PC-9 (cell line): Measurements from ENCODE around the gene CD2AP. TPM values are rescaled to one million over a fixed set of nuclear protein-coding genes. Genes with fewer than 3 reads are reported as not detected.

Experiments used
- BruUV-seq: library from RNA; stranded (reverse); fragments of 400-500 nt; replicated peaks from 2 replicates; lab custom pipeline; 2021; lab: Mats Ljungman, UMichigan
- CTCF ChIA-PET: fragments of 300-600 bp; sonication (Branson Sonifier 250); formaldehyde crosslinking; loops from one replicate; lab custom pipeline; 2022; ENCODE audit warnings: antibody characterized with exemption; lab: Charles Lee
- POLR2A ChIA-PET: fragments of 300-600 bp; sonication (Branson Sonifier 250); formaldehyde crosslinking; loops from one replicate; lab custom pipeline; 2022; ENCODE audit warnings: antibody characterized with exemption; ENCODE audit not compliant: unreplicated experiment; lab: Charles Lee
- DNase-seq, 2 experiments: peaks; one replicate each; pipeline versions ENCODE4 v3.0.0 to v3.0.0-alpha.2; 2015 to 2022; ENCODE audit warnings: mixed read lengths in 1 of 2
- H2AFZ ChIP-seq: fragments of 200-600 bp; sonication (generic); 2 replicates; pipeline ENCODE4 v1.8.1; 2017; ENCODE audit warnings: antibody characterized with exemption
- H3F3A ChIP-seq: fragments of 200-600 bp; sonication (generic); 2 replicates; pipeline ENCODE4 v1.8.1; 2017; ENCODE audit warnings: antibody characterized with exemption, mild to moderate bottlenecking, low read depth; ENCODE audit not compliant: insufficient read depth
- H3K27ac ChIP-seq: fragments of 200-600 bp; sonication (generic); 2 replicates; pipeline ENCODE4 v1.6.1; 2016; ENCODE audit warnings: mixed run types
- H3K27me3 ChIP-seq: fragments of 200-600 bp; sonication (generic); 2 replicates; pipeline ENCODE4 v1.6.1; 2016; ENCODE audit warnings: low read depth, mixed run types; ENCODE audit not compliant: insufficient read depth
- H3K36me3 ChIP-seq: fragments of 200-600 bp; sonication (generic); 2 replicates; pipeline ENCODE4 v1.6.1; 2016; ENCODE audit warnings: low read depth, mixed run types
- H3K4me1 ChIP-seq: fragments of 200-600 bp; sonication (generic); replicated peaks from 2 replicates; pipeline ENCODE4 v1.6.1; 2016; ENCODE audit warnings: mixed run types; ENCODE audit not compliant: insufficient read depth
- H3K4me2 ChIP-seq: fragments of 200-600 bp; sonication (generic); 2 replicates; pipeline ENCODE4 v1.6.1; 2017; ENCODE audit warnings: mixed run types
- H3K4me3 ChIP-seq: fragments of 200-600 bp; sonication (generic); 2 replicates; pipeline ENCODE4 v1.6.1; 2016; ENCODE audit warnings: mixed run types
- H3K79me2 ChIP-seq: fragments of 200-600 bp; sonication (generic); 2 replicates; pipeline ENCODE4 v1.6.1; 2017; ENCODE audit warnings: low read depth, mixed run types
- H3K9me2 ChIP-seq: fragments of 200-600 bp; sonication (generic); 2 replicates; pipeline ENCODE4 v1.8.1; 2017; ENCODE audit warnings: mild to moderate bottlenecking; ENCODE audit not compliant: insufficient read depth
- H3K9me3 ChIP-seq: fragments of 200-600 bp; sonication (generic); 2 replicates; pipeline ENCODE4 v1.8.1; 2016; ENCODE audit warnings: low read depth; ENCODE audit not compliant: insufficient read depth
- H4K20me1 ChIP-seq: fragments of 200-600 bp; sonication (generic); 2 replicates; pipeline ENCODE4 v1.8.1; 2017; ENCODE audit not compliant: insufficient read depth
- CTCF ChIP-seq: fragments of 200-600 bp; sonication (generic); conservative IDR thresholded peaks from 2 replicates; pipeline ENCODE4 v1.6.1; 2017; ENCODE audit warnings: mixed run types, antibody characterized with exemption, mild to moderate bottlenecking, moderate library complexity
- EZH2 ChIP-seq: fragments of 200-600 bp; sonication (generic); IDR thresholded peaks from 2 replicates; pipeline ENCODE4 v1.8.0; 2017; ENCODE audit warnings: antibody characterized with exemption, low read depth
- intact Hi-C: fragments of 100-400 bp; cut with micrococcal nuclease; formaldehyde crosslinking; loops from one replicate; pipeline ENCODE4 v1.10.0; 2022; ENCODE audit not compliant: unreplicated experiment
- total RNA-seq: library from RNA; stranded (reverse); gene quantifications from 2 replicates; pipeline ENCODE4 v1.2.3, GENCODE V29; 2021

CD2AP gene
- total RNA-seq, 1 experiment from 2014 or later, result 55.5 TPM

GRCh38 chr6:47475319-47475816 lies 2.2 kb upstream of the CD2AP start:
- intact Hi-C loops, result no loop called here
- no peaks in the 10 kb centered on the region; the same call in 1 of the 2 replicates for H3K9me3 ChIP-seq
- no peaks in the 10 kb centered on the region for H3K27me3 ChIP-seq
- DNase-seq, result no peak
- H3K9me2 ChIP-seq, result no peaks in the 10 kb centered on the region
- CTCF ChIA-PET, result no interaction called here
- H3K79me2 ChIP-seq, result peaks cover 38% of the 10 kb centered on the region
- no TSS peak for BruUV-seq
- H3K4me2 ChIP-seq, result no peak overlapping the region
- no peak for TF ChIP-seq EZH2
- no peak for TF ChIP-seq CTCF
- H4K20me1 ChIP-seq, result peaks cover 2% of the 10 kb centered on the region; the same call in 1 of the 2 replicates
- H3K4me3 ChIP-seq, result no peak overlapping the region
- no peaks in the 10 kb centered on the region for H3K36me3 ChIP-seq
- no peak overlapping the region for H3K27ac ChIP-seq
- peaks cover 18% of the 10 kb centered on the region for H3K4me1 ChIP-seq
- H2AFZ ChIP-seq, result no peak overlapping the region
- POLR2A ChIA-PET, result interaction anchor here (0.6 kb wide), 1 partner anchor 163 kb away, joined by 3 read pairs; no protein-coding TSS in a partner anchor
- peaks cover 10% of the 10 kb centered on the region for H3F3A ChIP-seq

GRCh38 chr6:47476781-47477496 lies 650 bp upstream of the CD2AP start:
- DNase-seq, result no peak
- H2AFZ ChIP-seq, result peak overlapping the region; percentile 93
- H3K79me2 ChIP-seq, result peaks cover 54% of the 10 kb centered on the region
- H3K4me3 ChIP-seq, result peak overlapping the region; percentile 95
- H3K9me2 ChIP-seq, result no peaks in the 10 kb centered on the region
- H3F3A ChIP-seq, result peaks cover 10% of the 10 kb centered on the region
- peak overlapping the region; percentile 97 for H3K27ac ChIP-seq
- no peak for TF ChIP-seq EZH2
- TF ChIP-seq CTCF, result no peak
- no peaks in the 10 kb centered on the region for H3K36me3 ChIP-seq
- peaks cover 16% of the 10 kb centered on the region for H4K20me1 ChIP-seq
- H3K27me3 ChIP-seq, result no peaks in the 10 kb centered on the region
- POLR2A ChIA-PET, result interaction anchor here (0.5 to 0.8 kb wide), 10 partner anchors 14 to 636 kb away, joined by 3 to 26 read pairs (median 4); partner anchors contain the start of gene ADGRF1
- CTCF ChIA-PET, result no interaction called here
- no peaks in the 10 kb centered on the region for H3K9me3 ChIP-seq
- H3K4me2 ChIP-seq, result peak overlapping the region; percentile 84
- intact Hi-C loops, result loop anchor here (2.0 kb wide), 1 partner anchor 62 kb away; no protein-coding TSS in a partner anchor
- TSS peak; percentile 76 for BruUV-seq
- H3K4me1 ChIP-seq, result peaks cover 34% of the 10 kb centered on the region

GRCh38 chr6:47478233-47479139 lies 897 bp downstream of the CD2AP start:
- no peak for TF ChIP-seq EZH2
- no peak for TF ChIP-seq CTCF
- Histone ChIP-seq H3K9me3 (no peaks in the 10 kb centered on the region), H3K9me2 (no peaks in the 10 kb centered on the region), H3K27ac (peak overlapping the region; percentile 97), H3K36me3 (no peaks in the 10 kb centered on the region), H3K4me2 (peak overlapping the region; percentile 84), H3K27me3 (no peaks in the 10 kb centered on the region), H4K20me1 (peaks cover 30% of the 10 kb centered on the region), H2AFZ (peak overlapping the region; percentile 93), H3K4me3 (peak overlapping the region; percentile 95), H3K79me2 (peaks cover 69% of the 10 kb centered on the region), H3K4me1 (peaks cover 46% of the 10 kb centered on the region), H3F3A (peaks cover 13% of the 10 kb centered on the region)
- no peak for DNase-seq
- TSS peak; percentile 48 for BruUV-seq
- ChIA-PET CTCF (no interaction called here), POLR2A (interaction anchor here (0.6 to 0.7 kb wide), 7 partner anchors 18 to 1080 kb away, joined by 3 to 7 read pairs (median 5); partner anchors contain the start of gene ADGRF1)
- intact Hi-C loops, result no loop called here
